Activated T-cell treated with anti-CD3 and anti-CD28 coated beads, Interleukin-2, amount 50 U/mL, for 24 hours (primary cell): ENCODE measurements around the gene TMCC1.

Experiments
- DNase-seq: peaks from one replicate; pipeline ENCODE4 v3.0.0-alpha.2; 2020
- H3K27ac Mint-ChIP-seq: 2 replicates; pipeline ENCODE4 v1.8.0; 2020; ENCODE audit warnings: mild to moderate bottlenecking, mixed read lengths
- H3K27me3 Mint-ChIP-seq: 2 replicates; pipeline ENCODE4 v1.8.0; 2020; ENCODE audit warnings: mixed read lengths
- H3K36me3 Mint-ChIP-seq: 2 replicates; pipeline ENCODE4 v1.8.0; 2020; ENCODE audit warnings: low read depth, mixed read lengths
- H3K4me1 Mint-ChIP-seq: 2 replicates; pipeline ENCODE4 v1.8.0; 2020; ENCODE audit warnings: low read depth, mixed read lengths
- H3K4me3 Mint-ChIP-seq: 2 replicates; pipeline ENCODE4 v1.8.0; 2020; ENCODE audit warnings: mild to moderate bottlenecking, moderate library complexity, mixed read lengths
- H3K9me3 Mint-ChIP-seq: 2 replicates; pipeline ENCODE4 v1.8.0; 2020; ENCODE audit warnings: mixed read lengths

TMCC1 gene

DNA sequence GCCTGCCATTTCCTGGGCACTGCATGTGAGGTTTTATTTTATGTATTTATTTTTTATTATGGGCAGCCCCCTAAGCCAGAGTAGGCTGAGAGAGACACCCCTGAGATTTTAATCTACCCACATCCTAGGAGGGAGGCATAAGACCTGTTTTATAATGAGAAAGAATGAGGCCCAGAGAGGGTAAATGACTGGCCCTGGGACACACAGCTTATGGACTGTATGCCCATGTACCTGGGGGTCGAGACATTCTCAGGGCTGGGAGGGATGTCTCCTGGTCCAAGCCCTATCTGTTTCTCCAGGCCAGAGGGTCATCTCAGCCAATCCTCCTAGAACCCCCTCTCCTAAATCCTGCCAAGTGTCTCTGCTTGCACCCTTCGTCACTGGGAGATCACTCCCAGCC, 293.2 kb downstream of the TMCC1 start:
- H3K36me3 Mint-ChIP-seq, result no peaks in the 10 kb centered on the region
- DNase-seq, result no peak
- no peaks in the 10 kb centered on the region for H3K9me3 Mint-ChIP-seq
- no peak overlapping the region for H3K4me3 Mint-ChIP-seq
- H3K27me3 Mint-ChIP-seq, result peaks cover 15% of the 10 kb centered on the region
- H3K4me1 Mint-ChIP-seq, result peaks cover 17% of the 10 kb centered on the region
- H3K27ac Mint-ChIP-seq, result no peak overlapping the region

DNA sequence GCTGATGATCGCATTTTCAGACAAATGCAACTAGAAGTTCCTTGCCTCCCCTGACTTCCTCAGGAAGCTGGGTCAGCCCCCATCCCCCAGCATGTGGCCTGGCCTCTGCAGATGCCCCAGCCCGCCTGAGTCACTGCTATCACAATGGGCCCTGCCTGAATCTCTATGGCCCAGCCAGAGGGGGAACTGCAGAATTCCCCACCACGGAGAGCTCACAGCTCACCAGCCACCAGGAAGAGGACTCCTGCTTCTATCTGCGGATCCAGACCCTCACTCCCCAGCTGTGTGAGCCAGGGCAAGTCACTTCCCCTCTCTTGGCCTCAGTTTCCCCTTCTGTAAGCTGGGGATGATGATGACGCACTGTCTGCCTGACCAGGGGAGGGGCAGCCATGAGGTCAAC, 293.9 kb downstream of the TMCC1 start:
- no peak for DNase-seq
- H3K27ac Mint-ChIP-seq, result no peak overlapping the region
- H3K36me3 Mint-ChIP-seq, result no peaks in the 10 kb centered on the region
- H3K9me3 Mint-ChIP-seq, result no peaks in the 10 kb centered on the region
- no peak overlapping the region for H3K4me3 Mint-ChIP-seq
- peaks cover 12% of the 10 kb centered on the region for H3K27me3 Mint-ChIP-seq
- H3K4me1 Mint-ChIP-seq, result peaks cover 16% of the 10 kb centered on the region

DNA sequence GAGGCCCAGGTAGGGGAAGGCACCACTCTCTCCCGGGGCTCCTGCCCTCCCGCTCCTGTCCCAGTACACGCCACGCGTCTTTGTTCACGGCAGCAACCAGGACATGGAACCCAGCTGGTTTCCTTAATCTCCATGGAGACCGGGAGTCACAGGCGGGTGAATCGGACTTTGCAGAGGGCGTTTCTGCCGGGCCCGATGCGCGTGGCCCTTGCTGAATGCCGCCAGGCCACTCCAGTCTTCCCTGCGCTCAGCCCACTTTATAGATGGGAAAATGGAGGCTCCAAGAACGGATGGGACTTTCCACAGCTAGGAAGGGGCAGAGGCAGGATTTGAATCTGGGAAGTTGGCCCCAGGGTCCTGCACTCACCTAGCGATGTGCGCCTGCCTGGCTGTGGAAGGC, 294.4 kb downstream of the TMCC1 start:
- peaks cover 16% of the 10 kb centered on the region for H3K4me1 Mint-ChIP-seq
- no peaks in the 10 kb centered on the region for H3K36me3 Mint-ChIP-seq
- H3K4me3 Mint-ChIP-seq, result no peak overlapping the region
- H3K27me3 Mint-ChIP-seq, result peaks cover 7% of the 10 kb centered on the region
- H3K27ac Mint-ChIP-seq, result no peak overlapping the region
- DNase-seq, result no peak
- H3K9me3 Mint-ChIP-seq, result no peaks in the 10 kb centered on the region

DNA sequence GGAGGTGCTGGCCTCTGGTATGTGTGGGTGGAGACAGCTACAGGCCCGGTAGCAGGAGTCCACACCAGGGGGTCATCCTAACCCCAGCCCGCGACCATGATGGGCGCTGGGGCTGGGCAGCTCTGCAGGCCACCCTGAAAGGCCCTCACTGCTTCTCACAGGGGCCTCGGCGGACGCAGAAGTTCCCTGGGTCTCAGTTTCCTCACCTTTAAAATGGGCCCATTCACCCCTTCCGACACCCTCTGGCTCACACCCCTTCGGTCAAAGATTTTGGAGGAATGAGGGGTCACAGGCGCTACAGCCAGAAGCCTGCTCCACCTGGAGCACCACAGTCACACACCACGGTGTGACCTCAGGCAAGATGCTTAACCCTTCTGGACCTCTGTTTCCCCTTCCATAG, 295.0 kb downstream of the TMCC1 start:
- no peak overlapping the region for H3K27ac Mint-ChIP-seq
- DNase-seq, result no peak

DNA sequence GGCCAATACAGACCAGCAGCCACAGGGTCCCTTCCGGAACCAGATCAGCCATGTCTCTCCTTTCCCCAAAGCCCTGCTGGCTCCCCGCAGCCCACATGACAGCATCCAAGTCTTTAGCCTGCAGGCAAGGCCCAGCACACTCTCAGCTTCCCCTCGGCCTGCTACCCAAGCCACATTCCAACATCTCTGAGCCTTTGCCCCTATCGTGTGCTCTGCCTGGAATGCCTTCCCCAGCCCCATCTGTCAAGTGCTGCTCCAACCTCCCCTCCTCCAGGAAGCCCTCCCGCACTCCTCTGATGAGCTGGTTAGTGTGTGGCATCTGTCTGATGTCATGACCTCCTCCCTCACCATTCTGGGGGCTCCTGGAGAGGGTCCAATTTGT, 295.5 kb downstream of the TMCC1 start:
- no peaks in the 10 kb centered on the region for H3K36me3 Mint-ChIP-seq
- no peaks in the 10 kb centered on the region for H3K9me3 Mint-ChIP-seq
- H3K27me3 Mint-ChIP-seq, result peaks cover 9% of the 10 kb centered on the region
- no peak overlapping the region for H3K27ac Mint-ChIP-seq
- H3K4me1 Mint-ChIP-seq, result peaks cover 26% of the 10 kb centered on the region
- DNase-seq, result no peak
- no peak overlapping the region for H3K4me3 Mint-ChIP-seq

More for the DNA sequence above, 295.0 kb downstream of the TMCC1 start:
- H3K4me1 Mint-ChIP-seq, result peaks cover 22% of the 10 kb centered on the region
- H3K9me3 Mint-ChIP-seq, result no peaks in the 10 kb centered on the region
- H3K4me3 Mint-ChIP-seq, result no peak overlapping the region
- H3K27me3 Mint-ChIP-seq, result peaks cover 4% of the 10 kb centered on the region
- H3K36me3 Mint-ChIP-seq, result no peaks in the 10 kb centered on the region
